ENCODE measurements around the gene FAM50B.

- TF ChIP-seq GATA3 (IDR thresholded peaks at IDR 0.05; ENCODE audit: low read depth, low read length), result no peak
- no peak for TF ChIP-seq GATA2 (IDR thresholded peaks at IDR 0.05; ENCODE audit: low read depth, low read length)
Measured at GRCh38 chr6:3861424-3861823, 12.3 kb downstream of the FAM50B start.

Data from SH-SY5Y (cell line).